IPS DF 4.7 (cell line): Measurements from ENCODE around the gene IFT122.
"Not testable (repeated sequence)": the region's sequence is repeated elsewhere in the genome, so short reads cannot be mapped to it uniquely, and the experiment has no call there.

Experiments
- DNase-seq: peaks from one replicate; pipeline ENCODE4 v3.0.0-alpha.2; 2013; ENCODE audit warnings: low spot score; ENCODE audit errors: extremely low read depth

The IFT122 gene

DNA sequence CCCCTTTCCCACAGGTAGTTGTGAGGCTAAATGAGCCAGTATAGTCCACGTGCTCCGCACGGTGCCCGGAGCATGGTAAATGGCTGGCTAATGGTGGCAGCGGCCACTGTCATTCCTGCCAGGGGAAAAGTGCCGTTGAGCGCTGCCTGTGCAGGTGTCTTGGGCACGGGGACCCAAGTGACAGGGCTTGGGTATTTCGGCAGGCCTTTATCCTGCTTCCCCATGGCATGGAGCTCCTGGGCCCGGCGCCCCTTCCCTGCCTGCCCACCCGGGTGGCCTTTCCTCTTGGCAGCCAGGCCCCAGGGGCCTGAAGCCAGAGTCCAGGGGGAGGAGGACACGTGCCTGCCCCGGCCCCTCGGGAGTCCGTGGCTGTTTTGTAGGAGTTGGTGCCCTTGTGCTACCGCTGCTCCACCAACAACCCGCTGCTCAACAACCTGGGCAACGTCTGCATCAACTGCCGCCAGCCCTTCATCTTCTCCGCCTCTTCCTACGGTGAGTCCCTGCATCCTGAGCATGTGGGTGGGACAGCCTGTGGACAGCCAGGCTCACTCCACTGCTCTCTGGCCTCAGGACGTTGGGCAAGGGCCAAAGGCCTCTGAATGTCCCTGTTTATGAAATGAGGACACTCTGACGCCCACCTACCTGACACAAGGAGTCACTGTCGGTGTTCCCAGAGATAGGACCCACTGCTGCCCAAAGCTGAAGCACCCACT, 75.2 kb downstream of the IFT122 start:
- not testable (repeated sequence) for DNase-seq

DNA sequence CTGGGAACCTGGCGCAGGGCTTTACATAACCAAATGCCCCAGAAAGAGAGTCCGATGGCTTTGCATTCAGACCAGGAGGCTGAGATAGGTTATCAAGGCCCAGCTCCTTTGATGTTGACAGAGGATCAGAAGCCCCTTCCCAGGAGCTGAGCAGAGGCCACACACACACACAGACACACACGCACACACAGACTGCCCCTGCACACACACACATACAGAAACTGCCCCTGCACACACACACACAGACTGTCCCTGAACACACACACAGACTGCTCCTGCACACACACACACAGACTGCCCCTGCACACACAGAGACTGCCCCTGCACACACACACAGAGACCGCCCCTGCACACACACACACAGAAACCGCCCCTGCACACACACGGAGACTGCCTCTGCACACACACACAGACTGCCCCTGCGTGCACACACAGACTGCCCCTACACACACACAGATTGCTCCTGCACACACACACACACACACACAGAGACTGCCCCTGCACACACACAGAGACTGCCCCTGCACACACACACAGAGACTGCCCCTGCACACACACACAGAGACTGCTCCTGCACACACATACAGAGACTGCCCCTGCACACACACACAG, 75.9 kb downstream of the IFT122 start:
- not testable (repeated sequence) for DNase-seq

DNA sequence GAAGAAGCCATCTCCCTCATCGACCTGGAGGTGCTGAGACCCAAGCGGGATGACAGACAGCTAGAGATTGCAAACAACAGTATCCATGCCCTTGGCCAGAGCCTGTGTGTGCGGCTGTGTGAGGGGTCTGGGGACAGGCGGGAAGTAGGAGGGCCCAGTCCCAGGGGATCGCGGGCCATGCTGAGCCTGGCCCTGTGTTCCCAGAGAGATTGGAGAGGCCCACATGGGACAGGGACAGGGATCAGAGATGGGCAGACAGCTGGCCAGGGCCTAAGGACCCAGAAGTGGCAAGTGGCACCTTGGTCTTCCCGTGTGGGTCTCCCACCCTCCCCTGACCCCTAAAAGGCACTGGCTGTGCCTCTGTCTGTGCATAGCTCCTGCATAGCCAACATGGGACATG, 77.5 kb downstream of the IFT122 start:
- no peak for DNase-seq

DNA sequence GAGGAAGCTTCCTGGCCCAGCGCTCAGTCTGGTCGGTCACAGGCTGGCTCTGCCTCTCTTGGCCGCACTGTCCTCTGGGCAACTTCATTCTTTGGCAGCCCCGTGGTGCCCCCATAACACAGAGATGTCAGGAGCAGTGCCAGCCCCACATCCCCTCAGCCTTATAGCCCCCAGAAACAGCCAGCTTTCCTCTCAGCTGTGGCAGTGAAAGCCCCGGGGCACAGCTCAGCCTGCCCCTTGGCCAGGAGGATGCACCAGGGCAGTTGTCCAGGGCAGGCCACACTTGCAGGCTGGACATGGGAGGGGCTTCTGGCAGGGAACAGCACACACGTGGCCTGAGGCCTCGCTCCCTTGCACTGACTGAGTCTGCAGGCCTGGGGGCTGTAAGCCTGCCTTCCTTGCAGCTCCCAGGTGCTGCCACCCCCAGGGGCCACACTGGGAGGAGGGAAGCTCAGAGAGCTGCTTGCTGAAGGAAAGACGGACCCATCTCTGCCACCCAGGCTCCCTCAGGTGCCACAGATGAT, 78.1 kb downstream of the IFT122 start:
- DNase-seq, result no peak

DNA sequence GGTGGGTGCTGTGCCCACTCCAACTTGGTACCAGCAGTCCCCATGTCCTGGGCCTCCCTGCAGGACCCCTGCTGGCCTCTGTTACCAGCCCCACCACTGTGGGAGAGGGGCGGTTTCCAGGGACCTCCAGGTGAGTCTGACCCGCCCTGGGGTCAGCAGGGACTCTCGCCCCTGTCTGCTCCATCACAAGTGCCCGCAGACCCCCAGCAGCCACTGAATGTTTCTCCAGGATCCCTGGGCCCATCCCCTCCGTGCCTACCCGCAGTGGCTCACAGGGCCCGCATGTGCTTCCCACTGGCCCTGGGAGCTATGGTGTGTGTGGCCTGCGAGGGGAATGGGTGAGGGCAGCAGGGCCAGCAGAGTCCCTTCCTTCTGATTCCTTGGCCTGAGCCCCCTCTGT, 78.6 kb downstream of the IFT122 start:
- no peak for DNase-seq

DNA sequence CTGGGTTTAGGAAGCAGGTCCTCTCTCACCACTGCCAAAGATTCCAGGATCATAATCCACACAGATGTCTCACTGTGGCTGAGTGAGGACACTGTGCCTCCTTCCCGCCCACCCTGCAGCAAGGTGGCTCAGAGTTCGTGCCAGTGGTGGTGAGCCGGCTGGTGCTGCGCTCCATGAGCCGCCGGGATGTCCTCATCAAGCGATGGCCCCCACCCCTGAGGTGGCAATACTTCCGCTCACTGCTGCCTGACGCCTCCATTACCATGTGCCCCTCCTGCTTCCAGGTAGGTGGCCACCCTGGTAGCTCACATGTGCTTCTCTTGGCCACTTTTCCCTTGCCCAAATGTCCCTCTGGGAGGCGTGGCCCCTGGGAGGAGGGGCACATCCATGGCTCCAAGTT, 79.4 kb downstream of the IFT122 start:
- DNase-seq, result no peak

DNA sequence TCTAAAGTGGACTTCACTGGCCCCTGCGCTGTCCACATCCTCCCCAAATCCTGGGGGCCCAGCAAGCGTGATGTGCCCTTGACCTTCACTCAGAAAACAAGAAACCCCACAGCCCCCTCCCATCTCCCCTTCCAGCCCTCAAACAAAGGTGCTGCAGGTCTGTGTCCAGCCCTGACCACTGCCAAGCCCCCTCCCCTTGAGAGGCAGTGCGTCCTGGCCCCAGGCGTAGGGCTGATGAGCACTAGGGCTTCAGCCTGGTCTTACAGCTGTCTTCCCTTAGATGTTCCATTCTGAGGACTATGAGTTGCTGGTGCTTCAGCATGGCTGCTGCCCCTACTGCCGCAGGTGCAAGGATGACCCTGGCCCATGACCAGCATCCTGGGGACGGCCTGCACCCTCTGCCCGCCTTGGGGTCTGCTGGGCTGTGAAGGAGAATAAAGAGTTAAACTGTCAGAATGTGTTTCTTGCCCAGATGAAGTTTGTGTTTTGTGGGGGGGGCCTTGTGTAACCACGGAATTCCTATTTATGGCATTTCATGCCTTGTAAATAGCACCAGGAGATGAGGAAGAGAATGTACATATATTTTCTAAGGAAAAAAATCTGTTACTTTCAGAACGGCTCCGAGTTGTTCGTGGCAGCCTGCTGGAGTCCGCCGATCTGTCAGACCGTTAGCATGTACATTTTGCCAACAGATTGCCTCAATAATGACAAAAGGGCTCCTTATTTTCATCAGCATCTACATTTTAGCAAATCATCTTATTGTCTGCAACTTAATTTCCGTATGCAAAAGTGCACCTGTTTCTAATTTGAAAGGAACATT, 80.1 kb downstream of the IFT122 start:
- no peak for DNase-seq

DNA sequence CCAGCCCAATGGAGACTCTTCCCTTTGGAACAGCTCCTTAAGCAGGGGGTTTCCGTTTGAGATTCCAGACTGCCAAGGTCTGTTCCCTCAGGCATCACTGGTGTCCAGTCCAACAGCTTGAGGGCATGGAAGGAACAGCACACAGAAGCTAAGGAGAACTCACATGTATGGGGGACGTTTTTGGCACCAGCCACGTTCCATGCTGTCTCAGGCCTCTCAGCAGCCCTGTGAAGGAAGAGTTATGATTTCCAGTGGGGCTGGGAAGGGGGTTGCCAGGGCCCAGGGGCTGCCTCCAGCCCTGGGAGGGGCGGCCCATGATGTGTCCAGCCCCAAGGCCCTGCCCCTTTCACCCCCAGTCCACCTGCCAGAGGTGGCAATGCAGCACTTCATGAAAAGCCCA, 80.9 kb downstream of the IFT122 start:
- no peak for DNase-seq

DNA sequence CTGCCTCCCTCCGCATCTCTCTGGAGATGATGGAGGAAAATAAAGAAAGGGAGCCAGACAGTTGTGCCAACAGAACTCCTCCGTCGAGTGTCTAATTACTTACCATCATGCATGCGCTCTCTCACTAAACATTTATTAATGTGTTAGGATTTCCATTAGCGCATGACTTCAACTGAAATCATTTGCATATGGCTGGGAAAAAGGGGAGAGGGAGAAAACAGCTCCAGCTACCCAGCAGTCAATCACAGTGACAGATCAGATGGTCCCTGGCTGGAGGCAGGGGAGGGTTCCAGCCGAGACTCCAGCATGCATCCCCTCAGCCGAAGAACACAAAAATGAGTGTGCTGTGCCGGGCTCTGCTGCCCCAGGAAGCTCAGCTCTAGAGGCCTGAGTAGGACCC, 81.6 kb downstream of the IFT122 start:
- DNase-seq, result no peak

DNA sequence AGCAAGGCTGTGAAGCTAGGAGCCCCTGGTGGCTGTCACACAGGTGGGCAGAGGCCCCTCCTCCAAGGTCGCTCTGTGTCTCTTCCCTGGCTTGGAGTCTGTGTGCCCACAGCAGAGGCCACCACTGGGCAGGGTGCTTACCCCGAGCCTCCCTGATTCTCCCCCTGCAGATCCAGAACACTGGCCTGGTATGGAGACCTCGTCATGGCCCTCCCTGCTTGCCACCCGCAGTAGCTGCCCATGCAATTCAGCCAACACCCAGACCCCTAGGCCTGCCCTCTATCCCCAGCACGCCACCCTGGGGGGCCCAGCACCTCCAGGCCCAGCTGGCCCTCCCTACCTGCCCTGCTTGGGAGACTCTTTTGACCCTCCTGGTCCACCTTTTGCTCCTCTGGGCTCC, 82.9 kb downstream of the IFT122 start:
- no peak for DNase-seq

DNA sequence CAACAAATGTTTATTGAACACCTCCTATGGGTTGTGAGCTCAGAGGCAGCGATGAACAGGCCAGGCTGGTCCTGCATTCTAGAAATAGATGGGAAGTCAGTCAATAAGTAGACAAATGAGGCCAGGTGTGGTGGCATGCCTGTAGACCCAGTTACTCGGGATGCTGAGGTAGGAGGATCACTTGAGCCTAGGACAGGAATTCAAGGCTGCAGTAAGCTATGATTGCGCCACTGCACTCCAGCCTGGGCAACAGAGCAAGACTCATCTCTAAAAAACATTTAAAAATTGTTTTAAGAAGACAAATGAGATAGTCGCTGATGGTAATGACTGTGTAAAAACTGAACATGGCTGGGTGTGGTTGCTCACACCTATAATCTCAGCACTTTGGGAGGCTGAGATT, 84.1 kb downstream of the IFT122 start:
- no peak for DNase-seq

DNA sequence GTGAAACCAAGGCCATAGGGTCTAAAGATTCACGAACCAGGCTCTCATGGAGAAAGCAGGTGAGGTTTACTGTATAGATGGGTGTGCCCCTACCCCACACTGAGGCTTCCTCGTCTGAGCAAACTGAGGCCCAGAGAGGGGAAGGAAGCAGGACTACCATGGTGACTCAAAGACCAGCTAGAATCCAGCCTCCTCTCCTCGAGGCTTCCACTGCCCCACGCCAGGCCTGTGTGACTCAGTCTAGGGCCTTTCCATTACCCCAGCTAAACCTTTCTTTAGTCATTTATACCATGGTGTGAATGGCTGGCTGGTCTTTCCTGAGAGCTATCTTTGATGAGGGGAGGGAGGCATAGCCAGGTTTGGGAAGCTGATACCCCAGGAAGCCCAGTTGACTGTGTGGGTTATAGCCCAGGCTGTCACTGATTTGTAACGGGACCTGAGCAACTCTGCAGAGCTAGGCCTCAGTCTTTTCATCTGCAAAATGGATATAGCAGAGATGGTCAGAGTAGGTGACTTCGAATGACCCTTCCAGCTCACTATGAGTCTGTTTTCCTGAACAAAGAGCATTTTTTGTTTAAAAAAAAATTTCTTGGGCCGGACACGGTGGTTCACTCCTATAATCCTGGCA, 85.4 kb downstream of the IFT122 start:
- DNase-seq, result no peak

DNA sequence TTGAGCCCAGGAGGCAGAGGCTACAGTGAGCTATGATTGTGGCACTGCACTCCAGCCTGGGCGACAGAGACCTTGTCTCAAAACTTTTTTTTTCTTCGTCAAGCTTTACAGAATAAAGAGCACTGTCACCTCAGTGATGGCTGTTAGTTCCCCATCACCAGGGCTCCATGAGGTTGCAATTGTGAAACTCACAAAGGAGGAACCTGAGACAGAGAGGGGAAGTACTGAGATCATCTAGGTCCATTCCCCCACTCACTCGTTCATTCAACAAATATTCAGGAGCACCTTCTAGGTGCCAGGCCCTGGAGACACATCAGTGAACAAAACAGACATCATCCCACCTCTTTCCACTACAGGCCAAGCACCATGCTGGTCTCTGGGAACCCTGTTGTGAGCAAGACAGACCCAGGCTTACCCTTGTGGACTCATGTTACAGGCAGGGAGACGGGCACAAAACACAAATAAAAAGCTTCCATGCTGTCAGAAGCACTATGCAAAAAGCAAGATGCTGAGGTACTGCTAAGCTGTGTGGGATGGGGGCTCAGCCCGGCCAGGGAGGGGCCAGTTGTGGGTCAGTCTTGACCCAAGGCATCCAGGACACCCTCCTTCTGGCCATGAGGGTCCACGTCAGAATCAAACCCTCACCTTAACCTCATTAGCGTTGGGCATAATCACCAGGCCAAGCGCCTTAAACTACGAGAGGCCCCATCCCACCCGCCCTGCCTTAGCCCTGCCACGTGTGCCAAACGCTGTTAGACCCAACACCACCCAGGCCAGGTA, 86.3 kb downstream of the IFT122 start:
- no peak for DNase-seq

DNA sequence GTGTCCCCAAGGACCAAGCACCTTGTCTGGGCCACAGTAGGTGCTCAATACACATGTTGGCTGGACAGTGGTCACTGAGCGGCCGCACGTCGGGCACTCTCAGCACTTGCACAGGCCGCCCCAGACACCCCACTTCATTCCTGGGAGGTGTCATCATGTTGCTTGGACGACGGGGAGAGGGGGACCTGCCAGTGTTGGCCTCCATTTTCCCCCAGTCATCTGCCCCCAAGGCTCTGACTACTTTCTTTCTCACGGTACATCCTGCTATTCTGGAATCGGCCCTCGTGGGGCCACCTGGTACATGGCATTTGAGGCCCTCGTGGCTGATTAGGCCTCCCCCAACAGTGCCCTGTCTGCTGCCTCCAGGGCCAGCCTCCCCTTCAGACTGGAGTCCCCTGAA, 87.2 kb downstream of the IFT122 start:
- no peak for DNase-seq

DNA sequence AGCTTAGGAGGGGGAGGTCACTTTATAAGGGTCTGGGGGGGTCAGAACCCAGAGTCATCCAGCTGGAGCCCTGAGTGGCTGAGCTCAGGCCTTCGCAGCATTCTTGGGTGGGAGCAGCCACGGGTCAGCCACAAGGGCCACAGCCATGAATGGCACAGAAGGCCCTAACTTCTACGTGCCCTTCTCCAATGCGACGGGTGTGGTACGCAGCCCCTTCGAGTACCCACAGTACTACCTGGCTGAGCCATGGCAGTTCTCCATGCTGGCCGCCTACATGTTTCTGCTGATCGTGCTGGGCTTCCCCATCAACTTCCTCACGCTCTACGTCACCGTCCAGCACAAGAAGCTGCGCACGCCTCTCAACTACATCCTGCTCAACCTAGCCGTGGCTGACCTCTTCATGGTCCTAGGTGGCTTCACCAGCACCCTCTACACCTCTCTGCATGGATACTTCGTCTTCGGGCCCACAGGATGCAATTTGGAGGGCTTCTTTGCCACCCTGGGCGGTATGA, 88.6 kb downstream of the IFT122 start, which contains the start of gene RHO:
TSS of gene RHO (plus strand) at position 51 of the 512 bp plus-strand sequence. CDS start at position 146, 95 bp downstream.
- DNase-seq, result no peak

DNA sequence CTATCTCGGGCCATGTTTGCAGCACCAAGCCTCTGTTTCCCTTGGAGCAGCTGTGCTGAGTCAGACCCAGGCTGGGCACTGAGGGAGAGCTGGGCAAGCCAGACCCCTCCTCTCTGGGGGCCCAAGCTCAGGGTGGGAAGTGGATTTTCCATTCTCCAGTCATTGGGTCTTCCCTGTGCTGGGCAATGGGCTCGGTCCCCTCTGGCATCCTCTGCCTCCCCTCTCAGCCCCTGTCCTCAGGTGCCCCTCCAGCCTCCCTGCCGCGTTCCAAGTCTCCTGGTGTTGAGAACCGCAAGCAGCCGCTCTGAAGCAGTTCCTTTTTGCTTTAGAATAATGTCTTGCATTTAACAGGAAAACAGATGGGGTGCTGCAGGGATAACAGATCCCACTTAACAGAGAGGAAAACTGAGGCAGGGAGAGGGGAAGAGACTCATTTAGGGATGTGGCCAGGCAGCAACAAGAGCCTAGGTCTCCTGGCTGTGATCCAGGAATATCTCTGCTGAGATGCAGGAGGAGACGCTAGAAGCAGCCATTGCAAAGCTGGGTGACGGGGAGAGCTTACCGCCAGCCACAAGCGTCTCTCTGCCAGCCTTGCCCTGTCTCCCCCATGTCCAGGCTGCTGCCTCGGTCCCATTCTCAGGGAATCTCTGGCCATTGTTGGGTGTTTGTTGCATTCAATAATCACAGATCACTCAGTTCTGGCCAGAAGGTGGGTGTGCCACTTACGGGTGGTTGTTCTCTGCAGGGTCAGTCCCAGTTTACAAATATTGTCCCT, 89.6 kb downstream of the IFT122 start:
- DNase-seq, result no peak

DNA sequence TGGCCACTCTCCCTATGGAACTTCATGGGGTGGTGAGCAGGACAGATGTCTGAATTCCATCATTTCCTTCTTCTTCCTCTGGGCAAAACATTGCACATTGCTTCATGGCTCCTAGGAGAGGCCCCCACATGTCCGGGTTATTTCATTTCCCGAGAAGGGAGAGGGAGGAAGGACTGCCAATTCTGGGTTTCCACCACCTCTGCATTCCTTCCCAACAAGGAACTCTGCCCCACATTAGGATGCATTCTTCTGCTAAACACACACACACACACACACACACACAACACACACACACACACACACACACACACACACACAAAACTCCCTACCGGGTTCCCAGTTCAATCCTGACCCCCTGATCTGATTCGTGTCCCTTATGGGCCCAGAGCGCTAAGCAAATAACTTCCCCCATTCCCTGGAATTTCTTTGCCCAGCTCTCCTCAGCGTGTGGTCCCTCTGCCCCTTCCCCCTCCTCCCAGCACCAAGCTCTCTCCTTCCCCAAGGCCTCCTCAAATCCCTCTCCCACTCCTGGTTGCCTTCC, 90.3 kb downstream of the IFT122 start:
- DNase-seq, result no peak

DNA sequence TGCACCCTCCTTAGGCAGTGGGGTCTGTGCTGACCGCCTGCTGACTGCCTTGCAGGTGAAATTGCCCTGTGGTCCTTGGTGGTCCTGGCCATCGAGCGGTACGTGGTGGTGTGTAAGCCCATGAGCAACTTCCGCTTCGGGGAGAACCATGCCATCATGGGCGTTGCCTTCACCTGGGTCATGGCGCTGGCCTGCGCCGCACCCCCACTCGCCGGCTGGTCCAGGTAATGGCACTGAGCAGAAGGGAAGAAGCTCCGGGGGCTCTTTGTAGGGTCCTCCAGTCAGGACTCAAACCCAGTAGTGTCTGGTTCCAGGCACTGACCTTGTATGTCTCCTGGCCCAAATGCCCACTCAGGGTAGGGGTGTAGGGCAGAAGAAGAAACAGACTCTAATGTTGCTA, 90.8 kb downstream of the IFT122 start:
- no peak for DNase-seq

DNA sequence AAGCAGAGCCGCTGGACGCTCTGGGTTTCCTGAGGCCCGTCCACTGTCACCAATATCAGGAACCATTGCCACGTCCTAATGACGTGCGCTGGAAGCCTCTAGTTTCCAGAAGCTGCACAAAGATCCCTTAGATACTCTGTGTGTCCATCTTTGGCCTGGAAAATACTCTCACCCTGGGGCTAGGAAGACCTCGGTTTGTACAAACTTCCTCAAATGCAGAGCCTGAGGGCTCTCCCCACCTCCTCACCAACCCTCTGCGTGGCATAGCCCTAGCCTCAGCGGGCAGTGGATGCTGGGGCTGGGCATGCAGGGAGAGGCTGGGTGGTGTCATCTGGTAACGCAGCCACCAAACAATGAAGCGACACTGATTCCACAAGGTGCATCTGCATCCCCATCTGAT, 91.7 kb downstream of the IFT122 start:
- DNase-seq, result no peak

DNA sequence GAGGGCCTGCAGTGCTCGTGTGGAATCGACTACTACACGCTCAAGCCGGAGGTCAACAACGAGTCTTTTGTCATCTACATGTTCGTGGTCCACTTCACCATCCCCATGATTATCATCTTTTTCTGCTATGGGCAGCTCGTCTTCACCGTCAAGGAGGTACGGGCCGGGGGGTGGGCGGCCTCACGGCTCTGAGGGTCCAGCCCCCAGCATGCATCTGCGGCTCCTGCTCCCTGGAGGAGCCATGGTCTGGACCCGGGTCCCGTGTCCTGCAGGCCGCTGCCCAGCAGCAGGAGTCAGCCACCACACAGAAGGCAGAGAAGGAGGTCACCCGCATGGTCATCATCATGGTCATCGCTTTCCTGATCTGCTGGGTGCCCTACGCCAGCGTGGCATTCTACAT, 92.2 kb downstream of the IFT122 start:
- no peak for DNase-seq
